Smooth muscle cell of the brain vasculature (primary cell): Measurements from ENCODE around the gene TMEM141.

ENCODE experiments used
- DNase-seq: peaks from one replicate; pipeline ENCODE4 v3.0.0-alpha.2; 2012; ENCODE audit warnings: low read depth, low spot score

The TMEM141 gene

DNA sequence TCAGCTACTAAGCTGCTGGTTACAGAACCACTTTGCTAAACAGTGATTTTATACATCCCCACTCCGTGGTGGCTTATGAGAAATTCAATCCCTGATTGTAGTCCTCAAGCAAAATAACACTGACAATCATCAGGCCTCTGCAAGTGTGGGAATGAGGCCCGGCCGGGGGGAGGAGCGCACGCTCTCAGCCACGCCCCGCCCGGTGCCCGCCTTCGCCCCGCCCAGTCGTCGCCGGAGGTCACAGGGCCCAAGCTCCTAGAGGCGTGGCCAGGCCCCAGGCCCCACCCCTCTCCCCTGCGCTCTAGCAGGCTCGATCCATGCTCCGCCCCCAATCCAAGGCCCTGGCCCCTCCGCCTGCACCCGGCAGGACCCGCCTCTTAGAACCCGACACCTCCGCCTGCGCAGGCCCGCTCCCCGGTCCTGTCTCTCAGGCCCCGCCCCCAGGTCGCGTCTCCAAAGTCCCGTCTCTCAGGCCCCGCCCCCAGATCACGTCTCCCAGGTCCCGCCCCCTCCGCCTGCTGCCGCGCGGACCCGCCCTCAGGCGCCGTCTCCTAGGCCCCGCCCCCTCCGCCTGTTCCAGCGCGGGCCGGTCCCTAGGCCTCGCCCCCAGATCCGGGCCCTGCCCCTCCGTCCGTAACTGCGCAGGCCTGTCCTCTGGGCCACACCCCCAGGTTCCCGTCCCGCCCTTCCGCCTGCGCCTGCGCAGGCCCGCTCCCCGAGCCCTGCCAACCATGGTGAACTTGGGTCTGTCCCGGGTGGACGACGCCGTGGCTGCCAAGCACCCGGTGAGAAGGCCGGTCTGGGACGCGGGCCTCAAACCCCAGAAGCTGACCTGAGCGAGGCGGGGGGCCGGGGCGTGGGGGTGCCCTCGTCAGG lies at the start of gene TMEM141:
TMEM141 (plus strand) TSS at position 705 of the 876 bp plus-strand sequence; CDS start at position 732, 27 bp downstream.
- peak; percentile 98 for DNase-seq

GRCh38 chr9:136741883-136742571 lies 49.1 kb upstream of the TMEM141 start:
- no peak for DNase-seq

DNA sequence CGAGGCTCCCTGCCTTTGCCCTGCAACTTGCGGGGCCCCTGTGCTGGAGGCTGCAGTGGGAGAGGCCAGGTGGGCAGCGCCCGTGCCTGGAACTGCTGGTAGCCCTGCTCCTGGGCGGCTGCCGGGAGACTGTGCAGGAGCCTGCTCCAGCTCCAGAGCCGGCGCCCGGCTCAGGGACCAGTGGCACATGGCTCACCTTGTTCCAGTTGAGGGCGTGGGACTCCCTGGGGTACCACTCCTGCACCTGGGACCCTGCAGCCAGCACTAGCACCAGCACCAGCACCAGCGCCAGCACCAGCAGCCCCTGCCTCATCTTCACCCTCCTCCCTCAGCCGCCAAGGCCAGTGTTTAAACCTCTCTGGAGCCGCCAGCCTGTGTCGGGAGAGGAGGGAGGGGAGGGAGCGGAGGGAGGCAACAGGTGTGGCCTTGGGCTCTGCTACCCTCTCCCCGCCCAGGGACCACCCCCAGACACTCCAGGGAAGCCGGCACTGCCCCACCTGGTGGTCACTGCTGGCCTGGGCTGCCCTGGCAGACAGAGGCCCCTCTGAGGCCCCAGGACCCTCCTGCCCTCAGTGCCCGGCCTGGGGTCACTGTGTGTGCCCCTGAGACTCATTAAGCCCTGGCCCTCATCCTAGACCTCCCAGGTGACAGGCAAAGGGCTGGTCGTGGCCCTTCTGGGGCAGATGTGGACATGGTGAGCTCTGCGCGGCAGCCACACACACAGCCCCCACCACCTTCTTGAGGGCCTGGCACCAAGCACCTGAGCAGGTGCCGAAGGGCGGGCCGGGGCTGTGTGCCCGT lies 48.4 kb upstream of the TMEM141 start, which contains the start of gene LCN10:
LCN10 (minus strand) TSS at position 350 of the 801 bp plus-strand sequence; CDS start at position 313, 37 bp downstream.
- no peak for DNase-seq

GRCh38 chr9:136743639-136744211 lies 47.4 kb upstream of the TMEM141 start:
- no peak for DNase-seq

DNA sequence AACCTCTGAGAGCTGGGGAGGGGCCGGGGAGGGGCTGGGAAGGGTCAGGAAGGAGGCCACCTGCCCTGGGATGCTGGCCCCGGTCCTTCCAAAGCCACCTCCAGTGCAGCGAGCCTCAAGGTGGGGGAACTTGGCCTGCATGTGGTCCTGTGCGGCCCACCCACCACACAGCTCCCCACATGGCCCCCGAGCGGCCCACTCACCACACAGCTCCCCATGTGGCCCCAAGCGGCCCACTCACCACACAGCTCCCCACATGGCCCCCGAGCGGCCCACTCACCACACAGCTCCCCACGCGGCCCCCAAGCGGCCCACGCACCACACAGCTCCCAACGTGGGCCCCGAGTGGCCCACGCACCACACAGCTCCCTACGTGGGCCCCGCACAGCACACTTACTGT lies 46.4 kb upstream of the TMEM141 start:
- no peak for DNase-seq

- no peak for DNase-seq
Measured at GRCh38 chr9:136745389-136746154, 45.6 kb upstream of the TMEM141 start.

- DNase-seq = no peak
Measured at GRCh38 chr9:136746155-136746490, 45.0 kb upstream of the TMEM141 start.

GRCh38 chr9:136746621-136747020 lies 44.5 kb upstream of the TMEM141 start:
- no peak for DNase-seq

DNA sequence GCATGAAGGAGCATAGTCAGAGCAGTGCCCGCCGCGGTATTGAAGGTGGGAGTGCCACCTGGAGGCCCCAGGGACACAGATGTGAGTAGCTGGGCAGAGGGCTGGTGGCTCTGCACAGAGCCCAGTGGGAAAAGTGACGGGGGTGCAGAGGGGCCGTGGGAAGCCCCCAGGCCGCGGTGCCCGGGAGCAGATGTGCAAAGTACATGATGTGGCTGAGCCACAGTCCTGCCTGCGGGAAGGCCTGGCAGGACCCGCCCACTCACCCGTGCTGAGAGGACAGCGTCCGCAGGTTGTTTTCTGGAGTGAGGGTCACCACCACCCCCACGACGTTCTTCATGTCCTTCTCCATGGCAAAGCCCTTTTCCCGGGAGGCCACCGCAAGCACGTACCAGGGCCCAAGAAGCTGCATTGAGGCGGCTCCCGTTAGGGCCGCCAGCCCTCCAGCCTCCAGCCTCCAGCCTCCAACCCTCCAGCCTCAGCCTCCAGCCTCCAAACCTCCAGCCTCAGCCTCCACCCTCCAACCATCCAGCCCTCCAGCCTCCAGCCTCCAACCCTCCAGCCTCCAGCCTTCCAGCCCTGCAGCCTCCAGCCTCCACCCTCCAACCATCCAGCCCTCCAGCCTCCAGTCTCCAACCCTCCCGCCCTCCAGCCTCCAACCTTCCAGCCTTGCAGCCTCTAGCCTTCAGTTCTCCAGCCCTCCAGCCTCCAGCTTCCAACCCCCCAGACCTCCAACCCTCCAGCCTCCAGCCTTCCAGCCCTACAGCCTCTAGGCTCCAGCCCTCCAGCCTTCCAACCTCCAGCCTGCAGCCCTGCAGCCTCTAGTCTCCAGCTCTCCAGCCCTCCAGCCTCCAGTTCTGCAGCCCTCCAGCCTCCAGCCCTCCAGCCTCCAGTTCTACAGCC lies 43.7 kb upstream of the TMEM141 start:
- no peak for DNase-seq

- DNase-seq = no peak
Measured at GRCh38 chr9:136748201-136748600, 42.9 kb upstream of the TMEM141 start, which contains the start of gene LCN6. LCN6 (minus strand) TSS chr9:136748525; CDS start chr9:136748483, 42 bp downstream.

- DNase-seq = no peak
Measured at GRCh38 chr9:136748666-136749611, 42.2 kb upstream of the TMEM141 start.

GRCh38 chr9:136750526-136750925 lies 40.6 kb upstream of the TMEM141 start:
- no peak for DNase-seq

DNA sequence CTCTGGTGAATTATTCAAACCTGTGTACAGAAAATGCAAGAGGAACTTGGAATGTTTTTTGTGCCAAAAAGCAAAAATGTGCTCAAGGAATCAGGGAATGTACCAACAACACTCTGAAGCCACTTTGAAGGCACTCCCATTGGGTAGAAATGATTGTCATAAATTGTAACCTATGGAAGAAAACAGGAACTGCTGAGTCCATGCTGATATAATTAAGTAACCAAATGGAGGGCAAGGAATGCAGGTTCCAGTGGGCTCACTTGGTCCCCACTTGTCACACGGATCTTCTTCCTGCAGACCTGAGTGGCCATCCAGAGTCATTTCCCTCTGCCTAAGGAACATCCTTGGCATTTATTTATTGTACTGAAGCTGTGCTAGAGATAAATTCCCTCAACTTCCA lies 39.9 kb upstream of the TMEM141 start:
- no peak for DNase-seq

DNA sequence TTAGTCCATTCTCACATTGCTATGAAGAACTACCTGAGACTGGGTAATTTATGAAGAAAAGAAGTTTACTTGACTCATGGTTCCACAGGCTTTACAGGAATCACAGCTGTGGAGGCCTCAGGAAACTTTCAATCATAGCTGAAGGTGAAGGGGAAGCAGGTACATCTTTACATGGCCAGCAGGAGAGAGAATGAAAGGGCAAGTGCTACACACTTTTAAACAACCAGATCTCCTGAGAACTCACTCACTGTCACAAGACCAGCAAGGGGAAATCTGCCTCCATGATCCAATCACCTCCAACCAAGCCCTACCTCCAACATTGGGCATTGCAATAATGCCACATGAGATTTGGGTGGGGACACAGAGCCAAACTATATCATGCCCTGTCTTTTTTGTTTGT lies 39.3 kb upstream of the TMEM141 start:
- no peak for DNase-seq

GRCh38 chr9:136753371-136754058 lies 37.6 kb upstream of the TMEM141 start:
- no peak for DNase-seq

GRCh38 chr9:136754059-136754572 lies 37.0 kb upstream of the TMEM141 start:
- DNase-seq = no peak

- no peak for DNase-seq
Measured at GRCh38 chr9:136754626-136755301, 36.4 kb upstream of the TMEM141 start.
